HG03175 (cell line): ENCODE results near the gene TMEM208.

ENCODE experiments used
- ATAC-seq: cut with Tn5 transposase; IDR thresholded peaks from one replicate; pipeline ENCODE4 v1.9.1; 2021; ENCODE audit warnings: mild to moderate bottlenecking, moderate library complexity; ENCODE audit not compliant: unreplicated experiment

The TMEM208 gene

DNA sequence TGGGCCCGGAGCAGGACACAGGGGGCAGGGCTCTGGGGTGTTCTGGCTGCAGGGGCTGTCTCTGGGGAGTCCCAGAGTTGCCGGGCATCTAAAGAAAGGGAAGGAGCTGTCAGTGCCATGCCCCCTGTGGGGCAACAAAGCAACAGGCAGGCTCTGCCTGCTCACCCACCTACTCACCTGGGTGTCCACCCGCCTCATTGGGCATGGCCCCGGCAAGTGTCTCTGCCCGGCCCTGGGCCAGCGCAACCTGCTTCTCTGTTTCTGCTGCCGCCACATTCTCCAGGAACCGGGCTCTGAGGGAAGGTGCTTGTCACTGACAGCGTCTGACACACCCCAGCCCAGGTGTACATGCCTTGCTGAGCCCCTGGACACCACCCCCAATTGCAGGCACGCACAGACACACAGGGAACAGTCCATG, 7.3 kb downstream of the TMEM208 start:
- ATAC-seq, result no peak

DNA sequence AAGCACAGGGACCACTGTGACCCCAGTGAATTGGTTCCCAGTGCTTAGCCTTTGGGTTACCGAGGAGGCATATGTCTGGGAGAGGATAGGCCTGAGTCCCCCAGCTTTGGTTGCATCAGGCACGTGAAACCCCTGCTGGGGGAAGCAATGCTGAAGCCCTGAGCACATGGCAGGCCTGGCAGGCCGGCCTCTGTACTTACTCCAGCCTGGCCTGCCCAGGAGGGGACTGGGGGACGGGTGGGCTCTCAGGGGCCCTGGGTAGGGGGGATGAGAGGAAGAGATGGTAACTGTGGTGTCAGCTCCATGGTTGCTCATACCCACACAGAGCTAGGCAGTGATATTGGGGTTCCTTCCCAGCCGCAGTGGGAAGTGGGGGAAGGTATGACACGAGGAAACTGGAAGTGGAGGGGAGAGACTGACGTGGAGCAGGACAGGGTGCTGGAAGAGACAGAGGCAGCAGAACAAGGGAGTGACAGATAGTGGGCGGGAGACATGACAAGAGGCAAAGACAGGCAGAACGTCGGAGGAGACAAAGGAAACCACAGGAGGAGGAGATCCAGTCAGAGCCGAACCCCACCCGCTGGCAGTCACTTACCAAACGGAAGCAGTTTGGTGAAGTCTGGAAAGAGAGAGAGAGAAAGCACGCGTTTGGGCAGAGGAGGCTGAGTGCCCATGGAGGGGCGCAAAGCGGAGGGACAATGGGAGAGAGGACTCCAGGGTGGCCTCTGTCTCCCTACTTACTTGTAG, 9.1 kb downstream of the TMEM208 start:
- no peak for ATAC-seq

DNA sequence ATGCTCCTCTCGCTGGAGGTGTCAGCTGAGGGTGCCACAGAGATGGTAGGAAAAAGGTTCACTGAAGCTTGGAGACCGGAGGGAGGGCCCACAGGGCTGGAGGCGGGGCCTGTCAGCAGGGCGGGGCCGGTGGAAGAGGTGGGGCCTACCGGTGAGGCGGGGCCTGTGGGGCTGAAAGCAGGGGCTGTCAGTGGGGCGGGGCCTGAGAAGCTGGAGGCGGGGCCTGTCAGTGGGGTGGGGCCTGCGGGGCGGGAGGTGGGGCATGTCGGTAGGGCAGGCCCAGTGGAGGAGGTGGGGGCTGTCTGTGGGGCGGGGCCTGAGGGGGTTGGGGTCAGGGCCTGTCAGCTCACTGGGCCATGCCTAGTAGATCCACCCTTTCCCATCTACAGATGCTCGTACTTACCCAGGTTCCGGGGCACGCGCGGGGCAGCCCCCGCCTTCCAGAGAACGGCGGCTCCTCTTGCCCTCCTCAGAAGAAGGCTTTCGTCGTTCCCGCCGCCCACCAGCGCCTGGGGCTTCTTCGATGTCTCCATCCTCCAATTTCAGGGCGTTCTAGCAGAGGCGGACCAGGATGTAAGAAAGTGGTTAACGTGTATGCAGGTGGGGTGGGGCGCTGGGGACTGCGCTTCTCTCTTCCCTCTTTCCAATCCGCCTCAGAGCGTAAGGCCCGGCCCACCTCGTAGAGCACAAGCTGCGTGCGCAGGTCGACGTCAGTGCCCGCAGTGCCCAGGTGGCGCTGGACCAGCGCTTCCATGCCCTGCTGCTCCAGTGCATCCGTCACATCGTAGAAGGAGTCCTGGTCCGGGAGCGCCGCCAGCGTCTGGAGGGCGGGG, 9.8 kb downstream of the TMEM208 start:
- peak; percentile 52 for ATAC-seq

DNA sequence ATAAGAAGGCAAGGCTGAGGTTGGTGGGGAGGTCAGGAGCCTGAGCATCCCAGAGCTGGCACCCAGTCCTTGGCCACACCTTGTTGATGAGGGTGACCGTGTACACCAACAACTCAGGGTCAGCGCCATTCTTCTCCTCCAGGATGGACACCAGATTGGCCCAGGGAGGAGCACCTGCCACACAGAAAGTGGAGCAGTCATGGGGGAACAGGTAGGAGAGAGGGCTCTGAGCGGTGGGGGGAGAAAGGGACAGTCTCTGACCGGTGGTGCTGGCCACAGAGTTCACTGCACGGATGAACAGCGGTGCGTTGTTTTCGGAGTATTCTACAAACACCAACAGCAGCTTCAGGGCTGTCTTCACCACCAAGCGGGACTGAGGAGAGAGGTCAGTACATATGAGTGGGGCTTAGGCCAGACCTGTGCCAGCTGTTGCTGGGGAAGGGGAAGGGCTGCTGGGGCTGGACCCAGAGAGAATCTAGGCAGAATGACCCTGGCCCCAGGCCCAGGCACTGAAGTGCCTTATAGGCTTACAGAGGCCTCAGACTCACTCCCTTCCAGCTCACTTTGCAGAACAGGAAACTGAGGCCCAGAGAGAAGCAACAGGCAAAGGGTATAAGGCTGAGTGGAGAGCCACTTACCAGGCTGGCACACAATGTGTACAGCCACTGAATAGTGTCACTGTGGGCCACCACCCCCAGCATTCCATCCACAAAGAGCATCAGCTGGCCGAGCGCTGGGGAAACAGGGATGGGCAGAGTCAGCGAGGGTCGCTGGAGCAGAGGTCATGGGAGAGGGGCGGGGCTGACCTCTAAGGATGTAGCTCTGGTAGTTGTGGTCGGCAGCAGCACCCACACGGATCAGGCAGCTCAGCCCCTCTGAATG, 10.7 kb downstream of the TMEM208 start:
- no peak for ATAC-seq

DNA sequence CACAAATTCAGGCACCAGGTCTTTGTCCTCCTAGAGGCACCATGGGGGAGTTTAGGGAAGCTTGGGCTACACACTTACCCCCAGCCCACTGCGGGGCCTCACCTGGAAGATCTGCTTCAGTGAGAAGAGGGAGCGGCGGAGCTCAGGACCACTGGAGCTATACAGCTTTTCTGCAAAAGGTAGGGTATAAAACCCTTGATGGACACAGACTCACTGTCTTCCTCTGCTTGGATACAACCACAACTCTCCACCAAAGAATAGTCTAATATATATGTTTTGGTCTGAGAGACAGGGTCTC, 11.3 kb downstream of the TMEM208 start:
- ATAC-seq, result no peak

DNA sequence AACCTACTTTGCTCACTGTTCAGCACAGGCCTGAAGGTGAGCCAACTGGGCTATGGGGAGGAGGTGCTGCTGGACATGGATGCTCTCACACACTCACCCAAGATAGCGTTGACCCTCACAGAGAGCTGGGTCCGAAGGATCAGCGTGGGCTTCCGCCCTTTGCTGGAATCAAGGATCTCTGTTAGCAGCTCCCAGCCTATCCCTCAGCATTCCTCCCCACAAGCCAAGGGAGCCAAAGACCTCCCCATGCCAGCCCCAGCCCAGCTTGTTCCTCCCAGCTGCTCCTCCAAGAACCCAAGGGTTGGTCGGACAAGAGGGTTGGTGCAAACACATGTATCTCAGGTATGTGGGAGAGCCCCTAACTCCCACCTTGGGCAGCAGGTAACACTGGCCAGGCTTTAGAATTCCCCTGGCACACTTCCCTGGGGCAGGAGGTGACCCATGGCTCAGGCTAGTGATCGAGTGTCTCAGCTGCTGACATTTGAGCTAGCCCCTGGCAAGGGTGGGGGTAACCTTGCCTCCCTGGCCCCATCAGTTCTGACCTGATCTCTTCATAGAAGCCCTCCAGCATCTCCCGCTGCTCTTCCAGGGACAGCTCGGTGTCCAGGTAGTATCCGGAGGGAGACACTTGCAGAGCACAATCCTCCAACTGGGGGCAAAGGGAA, 12.0 kb downstream of the TMEM208 start:
- no peak for ATAC-seq

DNA sequence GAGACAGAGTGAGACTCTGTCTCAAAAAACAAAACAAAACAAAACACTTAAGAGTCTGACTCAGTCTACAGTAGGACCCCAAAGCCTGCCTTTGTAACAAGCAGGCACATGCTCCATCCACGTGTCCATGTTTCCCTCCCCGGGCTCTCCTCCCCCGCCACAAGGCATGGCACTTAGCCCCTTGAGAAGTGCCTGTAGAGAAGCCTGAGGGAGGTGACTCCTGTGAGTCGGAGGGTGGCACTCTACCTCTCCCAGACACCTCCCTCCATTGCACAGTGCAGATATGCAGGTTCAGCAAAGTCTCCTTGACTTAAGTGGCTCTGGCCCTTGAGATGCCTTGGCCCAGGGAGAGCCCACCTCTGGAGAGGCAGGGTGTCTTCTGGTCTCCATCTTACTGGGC, 13.6 kb downstream of the TMEM208 start:
- no peak for ATAC-seq

DNA sequence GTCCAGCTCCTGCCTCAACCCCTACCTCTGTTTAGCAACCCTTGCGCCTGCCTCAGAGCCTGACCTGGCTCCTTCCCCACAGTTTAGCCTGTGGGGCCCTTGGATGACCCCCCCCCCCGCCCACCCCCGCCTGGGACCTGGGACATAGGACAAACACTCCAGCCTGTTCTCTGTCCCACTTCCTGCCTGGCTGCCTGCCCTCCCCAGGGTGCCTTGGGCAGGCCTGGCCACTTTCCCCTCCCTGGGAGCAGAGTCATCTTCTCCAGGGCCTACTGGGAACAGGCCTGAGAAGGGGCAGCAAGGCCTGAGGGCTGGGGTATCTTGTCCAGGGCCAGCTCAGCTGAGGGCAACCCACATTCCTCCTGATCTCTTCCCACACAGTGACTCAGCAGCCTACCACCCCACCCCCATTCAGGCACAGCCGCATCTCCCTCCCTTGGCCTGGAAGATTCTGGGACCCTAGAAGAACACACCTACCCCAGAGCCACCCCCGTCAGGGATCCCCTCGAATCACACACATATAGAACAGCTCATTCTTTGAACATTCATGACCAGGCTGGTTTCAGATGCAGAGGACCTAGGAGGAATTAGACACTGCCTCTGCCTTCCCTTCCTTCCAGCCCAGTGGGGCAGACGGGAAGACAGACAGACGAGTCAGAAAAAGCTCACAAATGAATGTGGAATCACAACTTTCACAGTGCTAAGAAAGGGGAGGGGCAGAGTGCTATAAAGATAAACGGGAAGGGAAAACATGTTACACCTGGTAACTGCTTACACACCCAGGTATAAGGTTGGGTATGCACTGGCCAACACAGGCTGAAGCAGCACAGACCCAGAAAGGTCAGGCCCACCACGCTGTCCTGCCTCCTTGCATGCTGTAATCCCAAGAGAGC, 14.3 kb downstream of the TMEM208 start:
- ATAC-seq, result no peak

DNA sequence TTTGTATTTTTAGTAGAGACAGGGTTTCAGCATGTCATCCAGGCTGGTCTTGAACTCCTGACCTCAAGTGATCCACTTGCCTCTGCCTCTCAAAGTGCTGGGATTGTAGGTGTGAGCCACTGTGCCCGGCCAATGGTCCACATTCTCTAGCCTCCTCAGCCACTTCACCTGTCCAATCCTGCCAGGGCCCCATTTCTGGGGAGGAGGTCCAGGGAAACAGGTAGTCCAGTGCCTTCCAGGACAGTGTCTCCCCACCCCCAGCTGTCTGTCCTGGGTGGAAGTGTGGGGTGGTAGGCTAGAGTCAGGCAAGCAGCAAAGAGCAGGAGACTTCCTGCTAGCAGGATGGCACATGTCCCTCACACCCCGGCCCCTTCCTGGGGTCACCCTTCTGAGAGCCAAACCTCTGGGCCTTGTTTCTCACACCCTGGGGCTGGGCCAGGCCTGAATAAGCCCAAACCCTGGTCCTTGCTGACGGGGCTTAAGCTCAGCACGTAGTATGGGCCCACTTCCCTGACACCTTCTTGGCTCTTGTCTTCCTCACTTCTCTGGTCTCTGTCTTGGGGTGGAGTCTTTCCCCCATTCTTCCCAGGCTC, 15.3 kb downstream of the TMEM208 start:
- ATAC-seq, result no peak

DNA sequence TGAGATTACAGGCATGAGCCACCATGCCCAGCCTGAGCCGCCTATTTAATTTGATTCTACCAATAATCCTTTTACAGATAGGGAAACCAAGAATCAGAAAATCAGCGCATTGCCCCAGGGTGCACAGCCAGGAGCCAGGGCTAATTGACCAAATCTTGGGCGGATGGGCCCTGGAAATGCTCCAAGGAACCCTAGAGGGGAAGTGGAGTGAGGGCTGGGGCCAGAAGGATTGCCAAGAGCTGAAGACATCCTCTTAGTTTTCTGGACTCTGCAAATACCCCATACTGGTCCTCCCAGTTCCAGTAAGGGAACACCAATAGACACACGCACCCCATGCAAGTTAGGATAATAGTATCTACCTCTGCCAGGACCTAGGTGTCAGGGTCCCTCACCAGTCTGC, 16.6 kb downstream of the TMEM208 start:
- no peak for ATAC-seq

DNA sequence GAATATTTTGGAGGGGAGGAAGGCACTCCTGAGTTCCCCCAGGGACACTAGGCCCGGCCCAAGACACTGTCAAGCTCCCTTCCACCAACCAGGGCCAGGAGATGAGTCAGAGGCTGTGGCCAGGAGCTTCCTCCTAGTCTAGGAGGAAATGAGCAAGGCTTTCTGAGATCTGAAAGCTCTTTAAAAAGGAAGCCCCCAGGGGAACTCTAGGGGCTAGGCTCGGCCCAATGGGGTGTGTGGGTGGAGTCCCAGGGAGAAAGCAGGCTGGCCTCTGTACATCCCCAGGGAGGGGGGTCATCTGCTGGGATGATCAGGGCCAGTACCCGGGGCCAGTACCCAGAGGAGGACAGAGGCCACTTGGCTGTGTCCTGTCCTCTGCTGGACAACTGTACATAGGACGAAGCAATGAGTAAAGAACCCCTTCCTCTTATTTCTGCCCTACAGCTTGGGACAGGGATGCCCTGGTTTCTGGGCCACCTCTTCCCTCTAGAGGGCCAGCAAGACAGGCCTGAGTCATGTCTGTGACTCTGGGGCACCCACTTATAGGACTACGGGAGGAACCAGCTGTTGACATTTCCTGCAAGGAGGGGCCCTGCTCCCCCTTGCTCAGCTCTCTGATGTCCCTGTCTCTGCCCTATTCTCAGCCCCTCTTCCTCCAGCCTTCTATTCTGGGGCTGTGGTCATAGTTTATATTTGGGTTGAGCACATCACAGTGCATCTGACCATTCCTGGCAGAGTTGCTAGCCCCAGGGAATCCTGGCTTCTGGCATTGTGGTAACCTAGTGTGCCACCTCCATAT, 17.7 kb downstream of the TMEM208 start:
- ATAC-seq, result peak; percentile 58

DNA sequence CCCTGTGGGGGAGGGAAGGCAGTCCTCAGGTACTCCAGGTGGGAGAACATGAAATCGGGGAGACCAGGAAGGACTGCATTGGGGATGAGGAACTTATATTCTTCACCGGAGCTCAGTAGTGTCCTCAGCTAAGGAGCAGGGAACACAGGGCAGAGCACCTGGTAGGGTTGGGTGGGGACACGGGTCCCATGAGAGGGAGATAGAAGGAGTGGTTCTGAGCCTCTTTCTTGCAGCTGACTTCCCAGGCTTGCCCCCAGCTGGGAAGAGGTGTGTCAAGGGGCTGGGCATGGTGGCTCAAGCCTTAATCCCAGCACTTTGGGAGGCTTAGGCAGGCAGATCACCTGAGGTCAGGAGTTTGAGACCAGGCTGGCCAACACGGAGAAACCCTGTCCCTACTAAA, 18.3 kb downstream of the TMEM208 start:
- no peak for ATAC-seq

DNA sequence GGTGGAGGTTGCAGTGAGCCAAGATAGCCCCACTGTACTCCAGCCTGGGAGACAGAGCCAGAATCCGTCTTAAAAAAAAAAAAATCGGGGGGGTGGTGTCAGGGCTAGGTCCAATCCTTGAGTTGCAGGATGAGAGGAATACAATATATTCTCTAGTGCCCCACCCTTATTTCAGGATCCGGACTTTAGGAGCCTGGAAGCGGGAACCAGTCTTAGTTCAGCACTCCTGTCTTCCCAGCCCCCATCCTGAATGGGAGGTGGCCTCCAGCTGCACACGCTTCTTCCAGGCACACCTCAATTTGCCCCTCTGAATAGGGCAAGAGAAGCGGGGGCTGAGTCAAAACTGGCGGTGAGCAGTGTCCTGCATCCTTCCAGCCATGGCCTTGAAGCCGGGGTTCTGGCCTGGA, 18.7 kb downstream of the TMEM208 start:
- ATAC-seq, result no peak

DNA sequence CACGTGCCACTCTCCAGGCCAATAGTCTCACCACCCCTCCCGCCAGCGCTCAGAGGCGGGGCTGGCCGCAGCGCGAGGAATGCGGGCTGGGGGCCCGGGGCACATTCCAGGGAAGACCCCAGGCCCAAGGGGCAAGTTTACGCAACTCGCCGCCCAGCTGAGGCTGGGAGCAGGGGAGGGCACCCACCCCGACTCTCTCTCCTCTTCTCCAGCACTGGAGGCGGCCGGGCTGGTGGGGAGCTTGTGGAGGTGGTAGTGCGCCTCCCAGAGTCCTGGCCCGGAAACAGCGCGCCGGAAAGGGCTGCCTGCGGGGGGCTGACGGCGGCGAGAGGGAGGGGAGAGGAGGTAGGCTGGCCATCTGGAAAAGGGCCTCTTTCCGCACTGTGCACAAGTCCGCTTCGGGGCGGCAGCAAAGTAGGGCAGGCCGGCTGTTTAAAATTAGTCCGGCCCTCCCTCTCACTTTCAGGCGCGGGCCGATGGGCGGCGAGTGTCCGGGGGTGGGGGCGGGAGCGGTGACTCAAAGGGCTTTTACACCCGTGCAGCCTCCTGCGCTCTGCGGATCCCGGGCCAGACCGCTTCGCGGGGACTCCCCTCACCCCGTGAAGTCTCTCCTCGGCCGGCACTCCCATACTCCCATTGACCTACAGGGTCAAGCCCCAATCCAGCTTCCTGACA, 19.3 kb downstream of the TMEM208 start:
- peak; percentile 20 for ATAC-seq

DNA sequence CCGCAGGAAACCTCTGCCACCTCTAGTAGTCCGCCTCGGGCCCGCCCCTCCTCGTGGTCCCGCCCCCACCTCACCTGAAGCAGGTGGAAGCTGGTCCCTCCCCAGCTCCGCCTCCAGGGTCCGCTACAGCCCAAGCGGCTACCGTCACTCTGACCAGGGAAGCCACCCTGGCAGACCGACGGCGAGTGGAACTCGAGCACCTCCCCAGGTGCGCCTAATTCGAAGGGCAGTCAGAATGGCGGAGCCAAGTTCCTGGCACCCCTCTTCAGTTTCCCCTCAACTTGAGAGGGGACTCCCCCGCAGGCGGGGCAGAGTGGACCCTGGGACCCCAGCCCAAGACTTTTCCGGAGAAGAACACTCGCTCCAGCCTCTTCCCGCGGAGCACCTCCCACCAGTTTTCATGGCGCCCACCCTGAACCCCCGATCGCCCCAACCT, 19.8 kb downstream of the TMEM208 start:
- peak; percentile 6 for ATAC-seq

DNA sequence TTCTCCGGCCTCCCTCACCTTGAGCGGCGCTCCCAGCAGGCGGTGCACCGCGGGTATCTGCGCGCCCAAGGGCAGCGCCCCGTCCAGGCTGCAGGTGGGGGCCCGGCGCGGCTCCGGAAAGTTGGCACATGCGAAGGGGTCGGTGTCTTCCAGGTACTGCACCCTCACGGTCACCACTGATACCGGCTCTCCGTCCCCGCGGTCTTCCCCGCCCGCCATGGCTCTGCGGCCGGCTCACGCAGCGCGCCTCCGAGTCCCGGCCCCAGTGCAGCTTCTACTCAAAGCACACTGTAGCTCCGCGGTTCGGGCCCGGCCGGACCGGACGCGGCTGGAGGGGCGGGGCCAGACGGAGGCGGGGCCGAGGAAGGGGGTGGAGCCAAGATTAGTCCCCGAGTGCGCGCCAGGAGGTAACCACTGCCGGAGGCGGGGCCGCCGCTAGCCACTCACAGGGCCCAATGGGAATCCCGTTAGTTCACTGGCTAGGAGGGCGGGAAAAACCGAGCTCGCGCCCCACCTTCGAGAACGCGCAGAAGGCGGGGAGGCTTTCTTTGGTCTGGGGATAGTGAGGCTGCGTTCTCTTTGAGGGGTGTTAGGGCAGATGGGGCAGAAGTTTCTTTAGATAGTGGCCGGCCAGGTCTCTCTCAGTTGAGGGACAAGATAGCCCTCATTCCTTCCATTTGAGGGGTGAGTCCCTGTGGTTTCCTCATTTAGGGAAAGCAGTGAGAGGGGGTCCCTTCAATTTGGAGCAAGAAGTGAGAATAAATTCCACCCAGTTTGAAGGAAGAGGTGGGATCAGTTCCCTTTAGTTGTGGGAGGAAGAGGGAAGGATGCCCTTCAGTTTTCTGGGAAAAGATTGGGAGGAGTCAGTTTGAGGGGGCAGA, 20.5 kb downstream of the TMEM208 start, which contains the start of gene FHOD1:
Gene FHOD1, minus strand, starts transcription at position 290 of the 881 bp plus-strand sequence. Its CDS starts 71 bp downstream, at position 219.
- peak; percentile 55 for ATAC-seq

DNA sequence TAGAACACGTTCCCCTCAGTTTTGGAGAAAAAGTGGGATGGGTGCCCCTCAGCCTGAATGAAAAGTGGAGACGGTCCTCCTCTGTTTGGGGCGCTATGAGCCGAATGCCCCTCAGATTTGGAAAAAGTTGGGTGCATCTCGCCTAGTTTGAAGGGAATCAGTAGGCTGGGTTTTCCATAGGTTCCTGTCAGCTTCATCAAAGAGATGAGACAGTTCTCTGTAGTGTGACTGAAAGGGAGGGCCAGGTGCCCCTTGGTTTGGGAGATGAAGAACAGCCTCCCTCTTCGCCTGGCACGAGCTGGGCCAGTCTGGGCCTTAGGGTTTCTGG, 21.1 kb downstream of the TMEM208 start:
- no peak for ATAC-seq
